H1 (cell line): ENCODE data around the gene IL1RAPL1. TPM values are rescaled to one million over a fixed set of nuclear protein-coding genes. Genes with fewer than 3 reads are reported as not detected.

Experiments
- ASH2L ChIP-seq: fragments of 200-600, 300-600 bp; sonication (generic); IDR thresholded peaks from one replicate; pipeline ENCODE4 v1.7.1; 2017; ENCODE audit warnings: low read length
- RAD21 ChIP-seq, 2 experiments: IDR thresholded peaks in 1 of 2; conservative IDR thresholded peaks in 1 of 2; 2 replicates each; pipeline ENCODE4 v1.6.1; 2011; ENCODE audit warnings: low read depth in 2 of 2, low read length in 2 of 2, improper control_type of control experiment in 1 of 2, inconsistent platforms in 1 of 2, mild to moderate bottlenecking in 1 of 2, moderate library complexity in 1 of 2
- SP1 ChIP-seq: IDR thresholded peaks from 2 replicates; pipeline ENCODE4 v1.6.1; 2011; ENCODE audit warnings: low read depth, low read length
- polyA plus RNA-seq, 7 experiments: library from polyadenylated mRNA; depleted of rRNA in 3 of 7; stranded (reverse) in 5 of 7; unstranded in 2 of 7; fragments of >200 nt in 5 of 7; fragments of 200-250 nt in 2 of 7; gene quantifications; 1 replicate in 5 of 7; 2 replicates in 1 of 7; 4 replicates in 1 of 7; pipeline versions ENCODE4 v1.2.1 to v1.2.3, GENCODE V29; 2011 to 2013; ENCODE audit warnings: missing spikeins in 2 of 7, mixed read lengths in 2 of 7
- total RNA-seq: library from RNA; stranded (reverse); fragmentation: NEBNext Ultra II Directional; extraction: Animal tissue kit (Norgen Biotek cat#: 25700); gene quantifications from 2 replicates; pipeline ENCODE4 v1.2.1, GENCODE V29; 2021

The IL1RAPL1 gene
- total and polyA plus RNA-seq, 2 of the 8 experiments (the other 6 are each of a cell fraction or from before 2014, with no cell fraction given), result 0.11 to 0.35 TPM

GRCh38 chrX:28542791-28543190 lies 44.5 kb upstream of the IL1RAPL1 start (continued):
- TF ChIP-seq RAD21 (IDR thresholded peaks at IDR 0.05 in 1 of 2, conservative IDR thresholded peaks at IDR 0.05 in 1 of 2; ENCODE audit: low read depth in 2 of 2, low read length in 2 of 2), result no peak
- no peak for TF ChIP-seq SP1
- no peak for TF ChIP-seq ASH2L
